Astrocyte of the hippocampus (primary cell): ENCODE data around the gene YPEL3.
A peak's percentile ranks its signal among the peaks of the same experiment; 100 is the strongest.
"Not testable (repeated sequence)": the region's sequence is repeated elsewhere in the genome, so short reads cannot be mapped to it uniquely, and the experiment has no call there.

ENCODE experiments used
- DNase-seq: peaks from one replicate; pipeline ENCODE4 v3.0.0; 2011; ENCODE audit warnings: low read depth, low spot score

Gene YPEL3

GRCh38 chr16:30117768-30118167, 21.8 kb upstream of the YPEL3 start:
- no peak for DNase-seq

- no peak for DNase-seq
Measured at GRCh38 chr16:30116291-30117207, 20.5 kb upstream of the YPEL3 start.

GRCh38 chr16:30115238-30115637, 19.2 kb upstream of the YPEL3 start:
- no peak for DNase-seq

- DNase-seq, result not testable (repeated sequence)
Measured at GRCh38 chr16:30114833-30115232, 18.8 kb upstream of the YPEL3 start.

- DNase-seq, result no peak
Measured at GRCh38 chr16:30114411-30114810, 18.4 kb upstream of the YPEL3 start.

GRCh38 chr16:30113711-30114333, 17.8 kb upstream of the YPEL3 start:
- no peak for DNase-seq

- no peak for DNase-seq
Measured at GRCh38 chr16:30113031-30113710, 17.2 kb upstream of the YPEL3 start, which contains the start of gene GDPD3. Gene GDPD3 (minus strand): TSS chr16:30113537. CDS start chr16:30113478, 59 bp downstream.

- peak; percentile 48 for DNase-seq
Measured at GRCh38 chr16:30112197-30113030, 16.4 kb upstream of the YPEL3 start.

GRCh38 chr16:30110661-30111060, 14.6 kb upstream of the YPEL3 start:
- no peak for DNase-seq

- DNase-seq, result no peak
Measured at GRCh38 chr16:30108059-30108850, 12.2 kb upstream of the YPEL3 start.

- DNase-seq, result no peak
Measured at GRCh38 chr16:30104492-30104891, 8.5 kb upstream of the YPEL3 start.

GRCh38 chr16:30104090-30104489, 8.1 kb upstream of the YPEL3 start:
- DNase-seq, result no peak

GRCh38 chr16:30096862-30097563, 1.0 kb upstream of the YPEL3 start:
- no peak for DNase-seq

- DNase-seq, result no peak
Measured at GRCh38 chr16:30095166-30096078, 591 bp downstream of the YPEL3 start.

- no peak for DNase-seq
Measured at GRCh38 chr16:30094541-30095165, 1.4 kb downstream of the YPEL3 start.

- peak; percentile 72 for DNase-seq
Measured at GRCh38 chr16:30092373-30093010, 3.5 kb downstream of the YPEL3 start.

GRCh38 chr16:30091474-30092372, 4.3 kb downstream of the YPEL3 start, which contains the start of gene TBX6:
Gene TBX6 (minus strand): TSS chr16:30091924. CDS start chr16:30091193, 731 bp downstream.
- DNase-seq, result peak; percentile 96
